MCF 10A (cell line): ENCODE results near the gene GCC1. TPM values are rescaled to one million over a fixed set of nuclear protein-coding genes. Genes with fewer than 3 reads are reported as not detected.
"Not testable (repeated sequence)": the region's sequence is repeated elsewhere in the genome, so short reads cannot be mapped to it uniquely, and the experiment has no call there.

Experiments
- BruUV-seq: library from RNA; stranded (reverse); fragments of 400-500 nt; replicated peaks from 2 replicates; lab custom pipeline; 2021; lab: Mats Ljungman, UMichigan
- CTCF ChIA-PET: fragments of 300-600 bp; sonication (Branson Sonifier 250); formaldehyde crosslinking; extraction: SDS; loops from one replicate; lab custom pipeline; 2021; ENCODE audit warnings: antibody characterized with exemption, inconsistent platforms; lab: Yijun Ruan, JAX
- POLR2A ChIA-PET: fragments of 300-600, 350-650 bp; sonication (Branson Sonifier 250); formaldehyde crosslinking; extraction: SDS; loops from one replicate; lab custom pipeline; 2020; ENCODE audit warnings: antibody characterized with exemption, inconsistent platforms; lab: Yijun Ruan, JAX
- DNase-seq: peaks from one replicate; pipeline ENCODE4 v3.0.0-alpha.2; 2018; ENCODE audit not compliant: unreplicated experiment
- H3K27ac Mint-ChIP-seq: one replicate; pipeline ENCODE4 v1.8.0; 2022; ENCODE audit warnings: mild to moderate bottlenecking, low read depth, mixed read lengths; ENCODE audit not compliant: unreplicated experiment
- H3K27me3 Mint-ChIP-seq: one replicate; pipeline ENCODE4 v1.8.0; 2022; ENCODE audit warnings: mixed read lengths; ENCODE audit not compliant: insufficient read depth, unreplicated experiment
- H3K36me3 Mint-ChIP-seq: one replicate; pipeline ENCODE4 v1.8.0; 2022; ENCODE audit warnings: mild to moderate bottlenecking, moderate library complexity, mixed read lengths; ENCODE audit not compliant: insufficient read depth, unreplicated experiment
- H3K4me1 Mint-ChIP-seq: one replicate; pipeline ENCODE4 v1.8.0; 2022; ENCODE audit warnings: mixed read lengths; ENCODE audit not compliant: insufficient read depth, unreplicated experiment
- H3K4me3 Mint-ChIP-seq: one replicate; pipeline ENCODE4 v1.8.0; 2022; ENCODE audit warnings: mild to moderate bottlenecking, moderate library complexity, mixed read lengths; ENCODE audit not compliant: unreplicated experiment
- H3K9me3 Mint-ChIP-seq: one replicate; pipeline ENCODE4 v1.8.0; 2022; ENCODE audit warnings: mixed read lengths; ENCODE audit not compliant: unreplicated experiment
- intact Hi-C: fragments of 100-400 bp; cut with micrococcal nuclease; formaldehyde crosslinking; loops from 2 replicates; pipeline ENCODE4 v1.14.1; 2022
- total RNA-seq: library from RNA; stranded (reverse); gene quantifications from 2 replicates; pipeline ENCODE4 v1.2.3, GENCODE V29; 2022
- TF ChIP-seq, protein P1 (sequence below): fragments of 200-600 bp; IDR thresholded peaks from one replicate; pipeline ENCODE4 v1.8.0; 2022; ENCODE audit warnings: antibody characterized with exemption, mild to moderate bottlenecking; ENCODE audit not compliant: unreplicated experiment

Gene GCC1
- total RNA-seq, 1 experiment from 2014 or later = 27.7 TPM

DNA sequence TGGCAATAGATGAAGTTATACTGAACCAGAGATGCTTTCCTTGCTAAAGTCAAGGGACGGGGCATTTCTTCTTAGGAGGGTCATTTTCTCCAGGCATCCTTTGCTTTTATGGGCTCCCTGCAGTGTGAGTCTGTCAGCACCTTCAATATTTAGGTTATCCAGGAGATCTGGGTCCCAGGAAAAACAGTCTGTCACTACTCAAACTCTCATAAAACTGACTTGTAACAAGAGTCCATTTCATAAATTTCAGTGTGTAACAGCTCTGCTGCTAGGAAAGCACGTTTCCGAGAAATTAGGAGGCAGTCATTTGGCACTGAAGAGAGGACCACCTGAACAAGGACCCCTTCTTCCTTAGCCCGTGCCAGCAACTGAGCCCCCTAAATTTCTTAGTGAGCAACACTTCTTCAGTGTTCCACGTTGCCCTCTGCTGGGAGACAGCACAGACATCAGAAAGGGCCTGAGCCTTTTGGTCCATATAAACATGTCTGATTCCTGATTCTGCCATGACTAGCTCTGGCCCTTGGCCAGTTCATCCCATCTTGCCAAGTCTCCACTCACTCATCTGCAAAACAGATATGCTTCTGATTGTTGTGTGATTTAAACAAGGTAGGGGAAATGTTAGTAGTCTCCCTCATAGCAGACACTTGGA lies 7.2 kb downstream of the GCC1 start:
- peaks cover 12% of the 10 kb centered on the region for H3K36me3 Mint-ChIP-seq
- no peak overlapping the region for H3K4me3 Mint-ChIP-seq
- H3K27me3 Mint-ChIP-seq = no peaks in the 10 kb centered on the region
- no peak for DNase-seq
- TF ChIP-seq, protein P1, sequence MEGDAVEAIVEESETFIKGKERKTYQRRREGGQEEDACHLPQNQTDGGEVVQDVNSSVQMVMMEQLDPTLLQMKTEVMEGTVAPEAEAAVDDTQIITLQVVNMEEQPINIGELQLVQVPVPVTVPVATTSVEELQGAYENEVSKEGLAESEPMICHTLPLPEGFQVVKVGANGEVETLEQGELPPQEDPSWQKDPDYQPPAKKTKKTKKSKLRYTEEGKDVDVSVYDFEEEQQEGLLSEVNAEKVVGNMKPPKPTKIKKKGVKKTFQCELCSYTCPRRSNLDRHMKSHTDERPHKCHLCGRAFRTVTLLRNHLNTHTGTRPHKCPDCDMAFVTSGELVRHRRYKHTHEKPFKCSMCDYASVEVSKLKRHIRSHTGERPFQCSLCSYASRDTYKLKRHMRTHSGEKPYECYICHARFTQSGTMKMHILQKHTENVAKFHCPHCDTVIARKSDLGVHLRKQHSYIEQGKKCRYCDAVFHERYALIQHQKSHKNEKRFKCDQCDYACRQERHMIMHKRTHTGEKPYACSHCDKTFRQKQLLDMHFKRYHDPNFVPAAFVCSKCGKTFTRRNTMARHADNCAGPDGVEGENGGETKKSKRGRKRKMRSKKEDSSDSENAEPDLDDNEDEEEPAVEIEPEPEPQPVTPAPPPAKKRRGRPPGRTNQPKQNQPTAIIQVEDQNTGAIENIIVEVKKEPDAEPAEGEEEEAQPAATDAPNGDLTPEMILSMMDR = no peak
- H3K27ac Mint-ChIP-seq = no peak overlapping the region
- H3K4me1 Mint-ChIP-seq = peaks cover 6% of the 10 kb centered on the region
- ChIA-PET CTCF (interaction anchor here (0.6 to 0.9 kb wide), 4 partner anchors 9 to 1402 kb away, joined by 3 read pairs; no protein-coding TSS in a partner anchor), POLR2A (interaction anchor here (0.6 to 1.1 kb wide), 2 partner anchors 10 to 86 kb away, joined by 3 to 5 read pairs; partner anchors contain the start of gene ARF5)
- H3K9me3 Mint-ChIP-seq = no peaks in the 10 kb centered on the region
- BruUV-seq = no TSS peak
- intact Hi-C loops = no loop called here

DNA sequence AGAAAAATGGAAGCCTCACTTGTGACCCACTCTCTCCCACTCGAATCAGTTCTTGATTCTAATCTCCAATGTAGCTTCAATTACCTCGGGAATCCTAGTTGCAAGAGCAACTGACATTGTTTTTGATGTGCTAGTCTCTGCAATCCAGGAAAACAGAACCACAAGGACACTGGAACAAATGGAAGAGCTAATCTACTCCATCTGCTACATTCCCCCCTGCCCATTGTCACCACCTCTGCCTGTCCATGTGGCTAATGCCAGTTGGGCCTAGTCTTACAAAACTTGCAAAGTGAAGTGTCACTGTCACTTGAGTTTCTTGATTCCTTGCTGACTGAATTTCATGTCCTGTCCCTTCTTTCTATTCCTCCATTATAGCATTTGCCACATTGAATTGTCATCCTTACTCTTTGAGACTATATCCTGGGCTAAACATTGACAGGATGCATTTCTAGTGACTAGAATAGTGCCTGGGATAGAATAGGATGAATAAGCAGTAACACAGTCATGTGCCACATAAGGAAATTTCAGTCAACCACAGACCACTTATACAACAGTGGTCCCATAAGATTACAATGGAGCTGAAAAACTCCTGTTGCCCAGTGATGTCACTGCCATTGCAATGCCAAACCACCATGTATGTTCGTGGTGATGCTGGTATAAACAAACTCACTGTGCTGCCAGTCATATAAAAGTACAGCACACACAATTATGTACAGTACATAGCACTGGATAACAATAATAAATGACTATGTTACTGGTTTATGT lies 13.5 kb downstream of the GCC1 start:
- H3K4me3 Mint-ChIP-seq = no peak overlapping the region
- no peaks in the 10 kb centered on the region for H3K36me3 Mint-ChIP-seq
- TF ChIP-seq, protein P1 = no peak
- no peaks in the 10 kb centered on the region for H3K9me3 Mint-ChIP-seq
- H3K4me1 Mint-ChIP-seq = no peaks in the 10 kb centered on the region
- intact Hi-C loops = no loop called here
- no peak overlapping the region for H3K27ac Mint-ChIP-seq
- CTCF ChIA-PET = no interaction called here
- POLR2A ChIA-PET = no interaction called here
- BruUV-seq = no TSS peak
- DNase-seq = no peak
- no peaks in the 10 kb centered on the region for H3K27me3 Mint-ChIP-seq

DNA sequence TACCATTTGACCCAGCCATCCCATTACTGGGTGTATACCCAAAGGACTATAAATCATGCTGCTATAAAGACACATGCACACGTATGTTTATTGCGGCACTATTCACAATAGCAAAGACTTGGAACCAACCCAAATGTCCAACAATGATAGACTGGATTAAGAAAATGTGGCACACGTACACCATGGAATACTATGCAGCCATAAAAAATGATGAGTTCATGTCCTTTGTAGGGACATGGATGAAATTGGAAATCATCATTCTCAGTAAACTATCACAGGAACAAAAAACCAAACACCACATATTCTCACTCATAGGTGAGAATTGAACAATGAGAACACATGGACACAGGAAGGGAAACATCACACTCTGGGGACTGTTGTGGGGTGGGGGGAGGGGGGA lies 17.4 kb downstream of the GCC1 start:
- H3K27ac Mint-ChIP-seq, H3K27me3 Mint-ChIP-seq, BruUV-seq, CTCF ChIA-PET, H3K4me1 Mint-ChIP-seq, DNase-seq, H3K4me3 Mint-ChIP-seq, H3K36me3 Mint-ChIP-seq, POLR2A ChIA-PET, intact Hi-C loops: not testable (repeated sequence)
- peaks cover 20% of the 10 kb centered on the region for H3K9me3 Mint-ChIP-seq

DNA sequence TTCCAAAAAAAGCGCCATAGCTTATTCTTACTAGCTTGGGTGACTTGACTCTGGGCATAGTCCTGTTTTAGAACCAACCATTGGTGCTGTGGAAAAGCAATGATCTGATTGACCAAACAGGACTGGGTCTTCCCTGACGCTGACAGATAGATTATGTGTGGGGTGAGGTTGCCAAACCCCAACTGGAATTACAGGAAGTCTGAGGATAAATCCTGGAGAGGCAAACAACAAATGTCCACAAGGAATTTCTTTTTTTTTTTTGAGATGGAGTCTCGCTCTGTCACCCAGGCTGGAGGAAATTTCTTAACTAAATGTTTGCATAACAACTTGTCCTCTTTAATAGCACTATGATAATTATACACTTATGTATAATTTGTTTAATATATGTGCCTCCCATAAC lies 19.2 kb downstream of the GCC1 start:
- Mint-ChIP-seq H3K27me3 (no peaks in the 10 kb centered on the region), H3K36me3 (no peaks in the 10 kb centered on the region), H3K4me1 (no peaks in the 10 kb centered on the region), H3K4me3 (no peak overlapping the region), H3K27ac (no peak overlapping the region), H3K9me3 (peaks cover 24% of the 10 kb centered on the region)
- intact Hi-C loops = no loop called here
- ChIA-PET CTCF (no interaction called here), POLR2A (no interaction called here)
- BruUV-seq = no TSS peak
- no peak for DNase-seq
- TF ChIP-seq, protein P1 = no peak
